NCI-H526 treated with DMSO at 0.1 percent for 48 hours (cell line): ENCODE results near the gene CHPF2.
A peak's percentile ranks its signal among the peaks of the same experiment; 100 is the strongest.

ENCODE experiments used
- DNase-seq: peaks from one replicate; lab custom pipeline; 2025; lab: John Stamatoyannopoulos, UW

Gene CHPF2

DNA sequence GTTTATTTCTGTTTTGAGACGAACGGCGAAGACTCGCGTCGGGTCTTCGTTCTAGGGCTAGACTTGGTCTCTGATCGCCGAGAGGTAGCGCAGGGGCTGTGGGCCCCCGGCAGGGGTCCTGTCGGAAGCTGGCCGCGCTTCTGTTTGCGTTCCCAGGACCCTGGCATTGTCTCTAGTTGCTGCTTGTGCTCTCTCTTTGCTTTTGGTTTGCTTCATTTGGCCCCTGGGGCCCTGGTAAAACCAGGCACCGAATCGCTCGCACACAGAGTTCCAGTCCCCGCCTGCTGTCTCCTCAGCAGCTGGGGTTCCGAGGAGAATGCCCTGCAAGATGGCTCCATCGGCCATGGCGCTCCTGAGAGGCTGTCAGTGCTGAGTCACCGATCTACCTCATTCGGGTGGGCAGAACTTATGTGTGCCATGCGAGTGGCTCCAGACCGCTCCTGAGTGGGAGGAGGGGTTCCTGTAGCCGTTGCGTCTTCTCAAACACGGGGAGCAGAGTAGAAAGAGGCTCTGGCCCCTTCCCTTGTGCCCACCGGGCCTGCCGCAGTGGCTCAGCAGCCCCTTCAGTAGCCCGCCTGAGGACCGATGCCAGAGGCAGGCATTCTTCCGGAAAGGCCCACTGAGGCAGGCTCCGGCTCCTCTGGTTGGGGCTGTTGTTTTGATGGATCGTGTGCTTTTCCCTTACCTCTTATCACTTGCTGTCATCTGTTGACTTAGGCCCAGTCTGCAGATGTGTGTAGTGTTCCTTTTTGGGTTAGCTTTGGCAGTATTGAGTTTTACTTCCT lies 826 bp downstream of the CHPF2 start:
- no peak for DNase-seq

DNA sequence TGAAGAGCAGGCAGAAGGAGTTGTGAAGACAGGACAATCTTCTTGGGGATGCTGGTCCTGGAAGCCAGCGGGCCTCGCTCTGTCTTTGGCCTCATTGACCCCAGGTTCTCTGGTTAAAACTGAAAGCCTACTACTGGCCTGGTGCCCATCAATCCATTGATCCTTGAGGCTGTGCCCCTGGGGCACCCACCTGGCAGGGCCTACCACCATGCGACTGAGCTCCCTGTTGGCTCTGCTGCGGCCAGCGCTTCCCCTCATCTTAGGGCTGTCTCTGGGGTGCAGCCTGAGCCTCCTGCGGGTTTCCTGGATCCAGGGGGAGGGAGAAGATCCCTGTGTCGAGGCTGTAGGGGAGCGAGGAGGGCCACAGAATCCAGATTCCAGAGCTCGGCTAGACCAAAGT lies 1.5 kb downstream of the CHPF2 start:
- DNase-seq, result no peak

DNA sequence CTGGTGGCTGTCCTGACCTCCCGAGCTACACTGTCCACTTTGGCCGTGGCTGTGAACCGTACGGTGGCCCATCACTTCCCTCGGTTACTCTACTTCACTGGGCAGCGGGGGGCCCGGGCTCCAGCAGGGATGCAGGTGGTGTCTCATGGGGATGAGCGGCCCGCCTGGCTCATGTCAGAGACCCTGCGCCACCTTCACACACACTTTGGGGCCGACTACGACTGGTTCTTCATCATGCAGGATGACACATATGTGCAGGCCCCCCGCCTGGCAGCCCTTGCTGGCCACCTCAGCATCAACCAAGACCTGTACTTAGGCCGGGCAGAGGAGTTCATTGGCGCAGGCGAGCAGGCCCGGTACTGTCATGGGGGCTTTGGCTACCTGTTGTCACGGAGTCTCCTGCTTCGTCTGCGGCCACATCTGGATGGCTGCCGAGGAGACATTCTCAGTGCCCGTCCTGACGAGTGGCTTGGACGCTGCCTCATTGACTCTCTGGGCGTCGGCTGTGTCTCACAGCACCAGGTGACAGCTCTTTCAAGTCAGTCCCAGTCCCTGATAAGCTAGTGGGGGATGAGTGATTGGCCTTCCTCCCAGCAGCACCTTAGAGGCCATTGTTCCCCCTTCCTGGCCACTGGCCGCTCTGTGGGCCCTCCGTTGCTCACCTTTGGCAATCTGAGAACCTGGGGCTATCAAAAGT lies 3.0 kb downstream of the CHPF2 start:
- DNase-seq, result no peak

GRCh38 chr7:151236406-151236805 lies 4.1 kb downstream of the CHPF2 start:
- no peak for DNase-seq

DNA sequence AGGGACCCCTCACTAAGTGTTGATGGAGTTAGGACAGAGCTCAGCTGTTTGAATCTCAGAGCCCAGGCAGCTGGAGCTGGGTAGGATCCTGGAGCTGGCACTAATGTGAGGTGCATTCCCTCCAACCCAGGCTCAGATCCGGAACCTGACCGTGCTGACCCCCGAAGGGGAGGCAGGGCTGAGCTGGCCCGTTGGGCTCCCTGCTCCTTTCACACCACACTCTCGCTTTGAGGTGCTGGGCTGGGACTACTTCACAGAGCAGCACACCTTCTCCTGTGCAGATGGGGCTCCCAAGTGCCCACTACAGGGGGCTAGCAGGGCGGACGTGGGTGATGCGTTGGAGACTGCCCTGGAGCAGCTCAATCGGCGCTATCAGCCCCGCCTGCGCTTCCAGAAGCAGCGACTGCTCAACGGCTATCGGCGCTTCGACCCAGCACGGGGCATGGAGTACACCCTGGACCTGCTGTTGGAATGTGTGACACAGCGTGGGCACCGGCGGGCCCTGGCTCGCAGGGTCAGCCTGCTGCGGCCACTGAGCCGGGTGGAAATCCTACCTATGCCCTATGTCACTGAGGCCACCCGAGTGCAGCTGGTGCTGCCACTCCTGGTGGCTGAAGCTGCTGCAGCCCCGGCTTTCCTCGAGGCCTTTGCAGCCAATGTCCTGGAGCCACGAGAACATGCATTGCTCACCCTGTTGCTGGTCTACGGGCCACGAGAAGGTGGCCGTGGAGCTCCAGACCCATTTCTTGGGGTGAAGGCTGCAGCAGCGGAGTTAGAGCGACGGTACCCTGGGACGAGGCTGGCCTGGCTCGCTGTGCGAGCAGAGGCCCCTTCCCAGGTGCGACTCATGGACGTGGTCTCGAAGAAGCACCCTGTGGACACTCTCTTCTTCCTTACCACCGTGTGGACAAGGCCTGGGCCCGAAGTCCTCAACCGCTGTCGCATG lies 5.2 kb downstream of the CHPF2 start:
- no peak for DNase-seq

- no peak for DNase-seq
Measured at GRCh38 chr7:151238190-151238810, 6.0 kb downstream of the CHPF2 start.

- DNase-seq, result no peak
Measured at GRCh38 chr7:151238924-151239836, 6.9 kb downstream of the CHPF2 start.

DNA sequence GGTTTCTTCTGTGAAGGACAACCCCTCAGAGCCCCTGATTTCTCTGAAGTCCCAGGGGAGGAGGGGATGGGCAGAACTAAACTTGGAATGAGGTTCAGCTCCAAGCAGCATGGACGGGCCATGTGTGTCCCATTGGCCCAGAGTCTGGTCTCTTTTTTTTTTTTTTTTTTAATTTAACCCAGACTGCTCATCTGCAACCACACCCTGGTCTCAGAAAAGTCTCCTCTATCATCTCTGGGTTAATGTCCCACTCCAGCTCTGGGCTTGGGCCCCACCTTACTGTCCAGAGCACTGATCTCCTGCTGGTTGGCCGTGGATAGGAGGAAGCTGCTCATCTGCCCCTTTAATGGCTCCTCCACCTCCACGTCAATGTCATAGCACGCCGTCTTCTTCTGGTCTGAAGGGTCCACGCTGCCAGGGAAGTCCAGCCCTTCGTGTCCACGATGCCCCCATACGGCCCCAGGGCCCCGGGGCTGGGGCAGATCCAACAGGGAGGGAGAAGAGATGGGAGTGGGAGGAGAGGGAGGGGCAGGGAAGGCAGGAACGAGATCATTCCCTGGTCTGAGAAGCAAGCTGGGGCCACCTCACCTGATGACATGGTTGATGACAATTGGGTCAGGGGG lies 7.7 kb downstream of the CHPF2 start:
- no peak for DNase-seq

- no peak for DNase-seq
Measured at GRCh38 chr7:151240536-151240935, 8.3 kb downstream of the CHPF2 start.

GRCh38 chr7:151240942-151241754 lies 8.9 kb downstream of the CHPF2 start:
- no peak for DNase-seq

- DNase-seq, result no peak
Measured at GRCh38 chr7:151241755-151242096, 9.4 kb downstream of the CHPF2 start.

GRCh38 chr7:151242159-151243044 lies 10.1 kb downstream of the CHPF2 start:
- DNase-seq, result no peak

DNA sequence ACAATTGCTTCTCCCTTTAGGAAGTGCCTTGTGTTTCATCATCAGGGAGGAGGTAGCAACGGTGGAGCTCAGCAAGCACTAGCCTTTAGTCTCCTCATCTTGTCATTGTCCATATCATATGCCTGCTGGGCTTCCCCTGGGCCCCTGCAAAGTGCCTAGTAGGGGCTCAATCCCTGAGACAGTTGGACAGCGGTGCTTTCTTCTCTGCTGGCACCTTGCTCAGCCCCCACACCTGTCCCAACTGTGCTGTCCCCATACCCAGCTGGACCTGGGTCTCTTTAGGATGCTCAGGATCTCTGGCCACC lies 10.7 kb downstream of the CHPF2 start:
- no peak for DNase-seq

- no peak for DNase-seq
Measured at GRCh38 chr7:151243408-151244195, 11.3 kb downstream of the CHPF2 start.

DNA sequence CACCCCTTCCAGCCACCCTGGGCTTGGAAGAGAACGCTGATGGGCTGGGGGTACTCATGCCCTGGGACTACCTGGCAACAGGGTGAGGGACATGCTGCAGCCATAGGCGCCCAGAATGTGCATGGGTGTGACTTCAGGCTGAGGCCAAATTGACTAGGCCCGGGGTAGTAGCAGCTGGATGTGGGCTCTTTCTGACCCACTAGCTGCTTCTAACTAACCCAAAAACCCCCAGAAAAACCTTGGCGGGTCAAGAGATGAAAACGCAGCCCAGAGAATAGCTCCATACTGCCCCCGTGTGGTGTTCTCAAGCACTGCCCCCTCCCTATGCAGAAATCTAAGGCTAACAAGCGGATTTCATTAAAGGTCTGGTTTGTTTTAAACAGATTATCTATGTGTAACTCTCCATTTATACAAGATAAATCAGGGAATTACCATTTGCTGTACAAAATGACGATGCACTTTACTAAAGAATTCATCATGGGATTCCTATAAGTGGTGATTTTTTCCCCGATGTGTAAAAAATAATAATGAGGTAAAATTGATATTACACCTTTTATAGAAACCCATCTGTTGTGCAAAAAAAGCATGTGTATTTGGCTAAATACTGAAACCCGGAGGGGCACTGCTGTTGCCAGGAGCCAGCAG lies 12.0 kb downstream of the CHPF2 start:
- peak; percentile 30 for DNase-seq

GRCh38 chr7:151244841-151245346 lies 12.6 kb downstream of the CHPF2 start:
- DNase-seq, result no peak

DNA sequence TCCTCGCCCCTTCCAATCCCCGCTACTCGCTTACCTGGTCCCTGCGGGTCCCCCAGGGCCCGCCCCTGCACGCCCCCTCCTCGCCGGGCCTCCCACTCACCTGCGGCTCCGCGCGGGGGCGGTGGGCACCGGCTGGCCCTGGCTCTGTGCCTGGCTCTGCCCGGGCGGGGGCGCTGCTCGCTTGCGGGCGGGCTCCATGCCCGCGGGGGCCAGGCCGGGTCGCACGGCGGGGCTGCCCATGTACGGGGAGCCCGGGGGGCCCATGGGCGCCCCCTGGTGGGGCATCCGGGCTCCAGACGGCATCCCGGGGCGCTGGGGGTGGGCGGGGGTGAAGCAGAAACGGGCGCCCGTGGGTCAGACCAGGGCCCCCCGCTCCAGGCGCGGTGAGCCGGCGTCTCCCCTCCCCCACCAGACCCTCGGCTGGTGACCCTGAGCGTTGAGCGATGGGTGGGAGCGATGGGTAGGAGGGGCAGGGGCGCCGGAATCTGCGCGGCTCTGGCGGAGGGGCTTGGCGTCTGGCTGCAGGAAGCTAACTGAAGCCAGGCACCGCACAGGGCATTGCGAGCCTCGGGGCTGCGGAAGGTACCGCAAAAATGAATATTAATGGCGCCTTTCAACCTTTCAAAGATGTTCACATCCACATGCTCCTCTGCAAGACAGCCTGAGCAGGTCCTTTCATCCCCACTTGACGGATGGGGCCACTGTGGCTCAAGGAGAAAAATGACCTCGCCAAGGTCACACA lies 13.2 kb downstream of the CHPF2 start:
- peak; percentile 41 for DNase-seq
